ENCODE data around the gene TMEM108.

TMEM108 gene

DNA sequence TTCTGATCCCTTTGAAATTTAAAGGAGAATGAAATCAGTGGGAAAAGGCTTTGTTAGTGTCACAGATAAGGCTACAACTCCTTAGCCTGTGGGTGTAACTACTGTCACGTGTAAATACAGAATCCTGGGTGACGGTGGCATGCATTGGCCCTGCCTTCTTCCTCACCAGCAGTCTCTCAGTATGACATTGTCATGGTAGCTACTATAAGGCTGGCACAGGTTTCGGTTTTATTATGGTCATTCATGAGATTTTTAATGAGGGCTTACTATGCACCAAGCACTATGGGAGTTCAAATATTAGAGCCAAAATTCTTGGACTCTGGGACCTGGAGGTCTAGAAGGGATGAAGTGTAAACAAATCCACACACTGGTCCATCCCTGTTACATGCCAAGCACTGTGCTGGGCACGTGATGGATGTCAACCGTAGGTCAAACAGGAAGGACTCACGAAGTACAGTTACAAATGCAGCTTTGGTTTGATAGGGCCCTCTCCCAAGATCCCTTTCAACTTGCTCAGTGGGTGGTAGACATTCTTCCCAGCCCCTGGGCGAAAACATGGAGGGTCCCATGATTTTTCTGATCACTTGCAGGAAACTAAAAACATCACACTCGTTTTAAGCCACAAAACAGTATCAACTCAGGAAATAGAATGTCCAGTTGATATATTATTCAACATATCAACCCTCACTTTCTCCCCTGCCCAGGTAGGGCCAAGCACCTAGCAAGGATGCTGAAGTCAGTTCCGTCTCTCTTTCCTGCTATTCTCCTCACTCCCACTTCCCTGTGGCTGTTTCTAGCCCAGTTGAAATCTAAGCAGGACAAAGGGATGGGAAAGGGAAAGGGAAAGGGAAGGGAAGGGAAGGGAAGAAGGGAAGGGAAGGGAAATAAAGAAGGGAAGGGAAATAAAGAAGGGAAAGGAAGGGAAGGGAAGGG lies 387.0 kb downstream of the TMEM108 start:
- DNase-seq (ENCODE audit: low spot score), result no peak

- DNase-seq (ENCODE audit: low spot score), result no peak
Observed at GRCh38 chr3:133425898-133426297, 387.7 kb downstream of the TMEM108 start.

DNA sequence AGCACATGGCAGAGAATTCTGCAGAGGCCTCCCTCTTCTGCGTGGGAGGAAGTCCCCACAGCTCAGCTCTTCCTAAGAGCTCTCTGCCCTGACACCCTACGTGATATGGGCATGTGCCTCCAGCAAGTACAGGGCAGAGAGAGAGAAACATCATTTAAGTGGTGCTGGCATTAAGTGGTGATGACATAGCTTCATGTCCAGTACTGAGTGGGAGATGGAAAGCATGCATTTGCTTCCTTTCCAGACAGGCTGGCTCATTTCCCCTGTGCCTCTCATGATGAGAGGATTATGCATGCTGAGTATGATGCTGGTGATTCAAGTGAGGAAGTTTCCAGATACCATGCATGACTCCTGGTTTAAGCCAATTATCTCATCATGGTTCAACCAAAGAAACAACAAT lies 388.5 kb downstream of the TMEM108 start:
- DNase-seq (ENCODE audit: low spot score), result no peak

- no peak for DNase-seq (ENCODE audit: low spot score)
Observed at GRCh38 chr3:133428552-133428951, 390.4 kb downstream of the TMEM108 start.

DNA sequence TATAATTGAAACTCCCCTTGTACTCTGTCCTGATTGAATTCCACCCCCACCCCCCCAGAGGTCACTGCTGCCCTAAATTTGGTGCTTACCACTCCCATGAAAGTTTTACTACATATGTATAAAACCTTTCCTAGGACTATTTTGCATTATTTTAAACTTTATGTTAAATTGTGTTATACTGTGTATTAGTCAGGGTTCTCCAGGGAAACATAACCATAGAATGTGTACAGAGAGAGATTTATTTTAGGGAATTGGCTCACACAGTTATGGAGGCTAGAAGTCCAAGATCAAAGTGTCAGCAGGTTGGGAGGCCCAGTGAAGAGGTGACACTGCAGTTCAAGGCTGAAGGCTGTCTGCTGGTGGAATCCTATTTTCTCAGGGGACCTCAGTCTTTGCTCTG lies 390.9 kb downstream of the TMEM108 start:
- no peak for DNase-seq (ENCODE audit: low spot score)

DNA sequence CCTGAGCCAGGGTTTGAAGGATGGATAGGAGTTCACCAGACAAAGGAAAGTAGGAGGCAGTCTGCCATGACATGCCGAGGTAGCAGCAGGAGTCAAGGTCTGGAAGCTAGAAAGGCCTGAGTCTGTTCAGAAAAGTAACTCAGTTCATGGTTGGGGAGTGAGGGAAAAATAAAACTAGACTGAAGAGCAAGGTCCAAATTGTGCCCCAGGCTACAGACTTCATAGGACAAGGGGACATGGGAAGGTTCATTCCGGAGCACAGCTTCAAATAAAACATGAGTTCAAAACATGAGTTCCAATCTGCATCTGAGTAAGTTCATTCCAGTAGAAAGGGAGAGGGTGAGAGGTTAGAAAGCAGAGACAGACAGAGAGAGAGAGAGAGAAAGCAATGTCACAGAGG lies 401.4 kb downstream of the TMEM108 start:
- no peak for DNase-seq (ENCODE audit: low spot score)

GRCh38 chr3:133440652-133441051 lies 402.5 kb downstream of the TMEM108 start:
- no peak for DNase-seq (ENCODE audit: low spot score)

- no peak for DNase-seq (ENCODE audit: low spot score)
Observed at GRCh38 chr3:133441867-133442270, 403.7 kb downstream of the TMEM108 start.

DNA sequence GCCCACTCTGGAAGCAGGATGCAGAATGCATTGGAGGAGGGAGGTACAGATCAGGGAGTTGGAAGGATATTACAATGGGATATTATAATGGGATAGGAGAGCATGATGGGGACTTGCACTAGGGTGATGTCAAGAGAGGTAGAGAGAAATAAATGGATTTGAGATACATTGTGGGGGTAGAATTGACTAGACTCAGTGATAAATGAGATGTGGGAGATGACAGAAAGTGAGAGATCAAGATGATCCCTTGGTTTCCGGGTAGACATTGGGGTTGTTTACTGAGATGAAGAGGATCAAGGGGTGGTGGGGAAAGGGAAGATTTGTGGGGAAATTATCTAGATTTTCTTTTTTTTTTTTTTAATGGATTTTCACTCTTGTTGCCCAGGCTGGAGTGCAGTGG lies 404.3 kb downstream of the TMEM108 start:
- no peak for DNase-seq (ENCODE audit: low spot score)

DNA sequence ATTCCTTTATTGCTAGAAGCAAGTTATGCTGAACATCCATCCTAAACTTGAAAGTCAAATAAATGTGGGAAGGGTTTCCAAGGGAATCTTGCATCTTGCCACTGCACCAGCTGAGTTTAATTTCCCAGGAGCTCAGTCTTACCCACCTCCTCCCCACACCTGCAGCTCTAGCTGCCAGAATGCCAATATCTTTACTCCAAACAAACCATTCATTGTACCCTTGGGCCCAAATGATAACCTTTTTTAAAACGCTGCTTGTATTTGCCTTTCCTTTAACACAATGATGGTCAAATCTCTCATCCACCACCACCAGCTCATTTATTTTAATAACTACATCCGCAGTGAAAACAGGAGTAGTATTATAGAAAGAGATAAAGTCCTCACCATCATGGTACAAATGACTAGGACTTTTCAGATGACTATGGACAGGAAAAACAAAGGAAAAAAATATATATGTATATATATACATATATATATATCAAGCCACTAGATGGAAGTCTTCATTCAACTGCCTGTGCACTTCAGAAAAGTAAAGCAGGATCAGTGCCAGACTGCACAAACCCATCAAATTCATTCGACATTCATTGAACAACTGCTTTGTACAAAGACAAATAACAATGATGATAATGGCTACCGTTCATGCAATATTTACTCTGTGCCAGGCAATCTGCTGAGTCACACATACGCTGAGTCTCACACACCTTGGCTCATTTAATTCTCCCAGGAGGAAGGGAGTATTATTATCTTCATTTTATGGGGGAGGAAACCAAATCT lies 405.6 kb downstream of the TMEM108 start:
- DNase-seq (ENCODE audit: low spot score), result peak; percentile 71

GRCh38 chr3:133444423-133444774 lies 406.2 kb downstream of the TMEM108 start:
- no peak for DNase-seq (ENCODE audit: low spot score)

- no peak for DNase-seq (ENCODE audit: low spot score)
Observed at GRCh38 chr3:133445108-133445507, 406.9 kb downstream of the TMEM108 start.

Data from LoVo (cell line).